ENCODE measurements around the gene CAPN8.

DNA sequence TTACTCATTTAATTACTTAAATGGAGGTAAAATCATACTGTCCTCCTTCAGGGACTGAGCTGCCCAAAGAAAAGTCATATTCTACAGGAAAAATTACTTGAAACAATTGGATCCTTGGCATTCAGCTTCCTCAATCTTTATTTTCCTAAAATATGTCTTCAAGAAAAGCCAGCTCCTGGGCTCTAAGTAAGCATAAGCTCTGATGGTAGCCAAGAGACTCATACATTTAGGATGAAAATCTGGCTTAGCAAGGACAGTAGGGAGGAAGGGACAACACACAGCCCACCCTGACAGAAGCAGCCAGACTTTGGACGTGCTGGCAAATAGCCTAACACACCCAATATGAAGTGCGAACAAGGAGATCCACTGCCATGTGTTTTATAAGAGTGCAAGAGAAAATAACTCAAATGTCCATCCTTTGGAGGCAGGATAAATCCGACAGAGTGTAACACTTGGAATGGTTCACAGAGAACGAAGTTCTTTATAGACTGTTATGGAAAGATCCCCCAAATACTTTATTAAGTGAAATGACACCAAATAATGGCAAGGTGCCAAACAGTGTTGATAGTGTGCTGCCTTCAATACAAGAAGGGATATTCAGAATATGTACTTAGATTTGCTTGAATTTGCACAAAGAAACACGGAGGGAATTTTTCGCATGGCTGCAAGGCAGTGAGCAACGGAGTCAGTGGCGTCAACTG lies 14.1 kb downstream of the CAPN8 start:
- TF ChIP-seq POLR2A (IDR thresholded peaks at IDR 0.05) (no peak), CTCF (IDR thresholded peaks at IDR 0.05) (no peak), POLR2AphosphoS5 (IDR thresholded peaks at IDR 0.05) (no peak)
